Measurements from ENCODE around the gene ZNF780A.

Gene ZNF780A

DNA sequence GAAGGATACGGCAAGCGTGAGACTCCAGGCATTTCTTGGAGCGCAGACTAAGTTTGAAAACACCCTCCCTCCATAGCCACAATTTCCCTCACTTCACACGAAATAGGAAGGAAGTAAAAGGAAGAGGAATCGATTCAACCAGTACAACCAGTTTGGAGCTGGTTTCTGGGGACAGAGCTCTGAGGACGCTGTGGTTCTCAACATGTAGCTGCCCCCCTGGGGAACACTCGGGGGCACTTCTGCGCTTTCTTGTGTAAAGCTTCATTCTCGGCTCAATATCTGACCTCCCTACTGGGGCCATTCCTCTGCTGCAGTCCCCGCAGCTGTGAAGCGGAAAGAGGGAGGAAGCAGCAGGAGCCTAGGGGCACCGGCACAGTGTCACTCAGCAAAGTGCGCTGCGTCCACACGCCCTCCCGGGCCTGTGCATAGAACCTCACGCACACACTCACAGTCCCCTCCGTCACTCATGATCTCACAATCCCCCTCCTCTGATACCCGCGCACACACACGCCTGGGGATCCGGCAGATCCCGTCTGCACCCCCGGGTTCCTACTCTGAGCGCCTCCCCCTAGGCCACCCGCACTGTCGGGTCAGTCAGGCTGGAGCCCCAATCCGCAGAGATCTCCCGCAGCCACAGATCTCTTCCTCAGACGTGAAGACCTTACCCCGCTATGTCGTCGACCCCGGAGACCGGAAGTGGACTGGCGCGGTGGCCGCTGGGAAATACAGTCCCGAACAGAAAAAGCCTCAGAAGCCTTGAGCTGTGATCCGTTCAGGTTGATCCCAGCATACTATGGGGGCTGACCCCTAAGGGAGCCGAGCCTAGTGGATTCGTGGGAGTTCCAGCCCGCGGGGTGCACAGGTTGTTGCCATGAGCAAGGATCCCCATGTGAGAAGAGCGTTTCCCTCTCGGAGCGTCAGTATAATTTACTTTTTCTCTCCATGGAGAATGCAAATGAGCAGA, at the start of gene ZNF780A (continued):
- TF ChIP-seq, protein P1, sequence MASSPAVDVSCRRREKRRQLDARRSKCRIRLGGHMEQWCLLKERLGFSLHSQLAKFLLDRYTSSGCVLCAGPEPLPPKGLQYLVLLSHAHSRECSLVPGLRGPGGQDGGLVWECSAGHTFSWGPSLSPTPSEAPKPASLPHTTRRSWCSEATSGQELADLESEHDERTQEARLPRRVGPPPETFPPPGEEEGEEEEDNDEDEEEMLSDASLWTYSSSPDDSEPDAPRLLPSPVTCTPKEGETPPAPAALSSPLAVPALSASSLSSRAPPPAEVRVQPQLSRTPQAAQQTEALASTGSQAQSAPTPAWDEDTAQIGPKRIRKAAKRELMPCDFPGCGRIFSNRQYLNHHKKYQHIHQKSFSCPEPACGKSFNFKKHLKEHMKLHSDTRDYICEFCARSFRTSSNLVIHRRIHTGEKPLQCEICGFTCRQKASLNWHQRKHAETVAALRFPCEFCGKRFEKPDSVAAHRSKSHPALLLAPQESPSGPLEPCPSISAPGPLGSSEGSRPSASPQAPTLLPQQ (tag by site-specific recombination; IDR thresholded peaks at IDR 0.05), result peak; percentile 92
- TF ChIP-seq ZNF24 (tag by site-specific recombination; IDR thresholded peaks at IDR 0.05) (peak; percentile 97), ZNF561 (tag by site-specific recombination; IDR thresholded peaks at IDR 0.05; ENCODE audit: borderline replicate concordance) (peak; percentile 61; the same call in 1 of the 2 replicates), ZNF514 (tag by site-specific recombination; IDR thresholded peaks at IDR 0.05) (no peak), ZXDB (tag by site-specific recombination; IDR thresholded peaks at IDR 0.05) (peak; percentile 98), SP3 (tag by site-specific recombination; IDR thresholded peaks at IDR 0.05) (peak; percentile 51), ZNF157 (tag by site-specific recombination; IDR thresholded peaks at IDR 0.05) (peak; percentile 45; the same call in 1 of the 2 replicates), ZSCAN16 (tag by site-specific recombination; IDR thresholded peaks at IDR 0.05) (peak; percentile 83; the same call in 1 of the 2 replicates), SETDB1 (IDR thresholded peaks at IDR 0.05; ENCODE audit: insufficient read length, low read length) (no peak), REPIN1 (tag by site-specific recombination; IDR thresholded peaks at IDR 0.05; ENCODE audit: low read depth) (peak; percentile 83; the same call in 1 of the 2 replicates), ZNF521 (tag by site-specific recombination; IDR thresholded peaks at IDR 0.05) (no peak), ZSCAN30 (tag by site-specific recombination; IDR thresholded peaks at IDR 0.05) (peak; percentile 14; the same call in 1 of the 2 replicates), ZBTB26 (tag by site-specific recombination; optimal IDR thresholded peaks at IDR 0.05) (peak; percentile 85), ZNF362 (tag by site-specific recombination; IDR thresholded peaks at IDR 0.05) (peak; percentile 84; the same call in 1 of the 2 replicates), PRDM6 (tag by site-specific recombination; IDR thresholded peaks at IDR 0.05) (no peak; the same call in 1 of the 2 replicates), ZNF311 (tag by site-specific recombination; IDR thresholded peaks at IDR 0.05; ENCODE audit: borderline replicate concordance) (no peak), ATF2 (tag by site-specific recombination; IDR thresholded peaks at IDR 0.05; ENCODE audit: low read depth) (peak; percentile 68; the same call in 1 of the 2 replicates), ZBTB48 (tag by site-specific recombination; IDR thresholded peaks at IDR 0.05) (peak; percentile 97), ZNF280C (tag by site-specific recombination; IDR thresholded peaks at IDR 0.05) (no peak), SALL2 (tag by site-specific recombination; IDR thresholded peaks at IDR 0.05; ENCODE audit: borderline replicate concordance) (no peak), ZNF544 (tag by site-specific recombination; IDR thresholded peaks at IDR 0.05) (no peak), ZNF621 (tag by site-specific recombination; IDR thresholded peaks at IDR 0.05) (no peak)
- TF ChIP-seq, protein P2, sequence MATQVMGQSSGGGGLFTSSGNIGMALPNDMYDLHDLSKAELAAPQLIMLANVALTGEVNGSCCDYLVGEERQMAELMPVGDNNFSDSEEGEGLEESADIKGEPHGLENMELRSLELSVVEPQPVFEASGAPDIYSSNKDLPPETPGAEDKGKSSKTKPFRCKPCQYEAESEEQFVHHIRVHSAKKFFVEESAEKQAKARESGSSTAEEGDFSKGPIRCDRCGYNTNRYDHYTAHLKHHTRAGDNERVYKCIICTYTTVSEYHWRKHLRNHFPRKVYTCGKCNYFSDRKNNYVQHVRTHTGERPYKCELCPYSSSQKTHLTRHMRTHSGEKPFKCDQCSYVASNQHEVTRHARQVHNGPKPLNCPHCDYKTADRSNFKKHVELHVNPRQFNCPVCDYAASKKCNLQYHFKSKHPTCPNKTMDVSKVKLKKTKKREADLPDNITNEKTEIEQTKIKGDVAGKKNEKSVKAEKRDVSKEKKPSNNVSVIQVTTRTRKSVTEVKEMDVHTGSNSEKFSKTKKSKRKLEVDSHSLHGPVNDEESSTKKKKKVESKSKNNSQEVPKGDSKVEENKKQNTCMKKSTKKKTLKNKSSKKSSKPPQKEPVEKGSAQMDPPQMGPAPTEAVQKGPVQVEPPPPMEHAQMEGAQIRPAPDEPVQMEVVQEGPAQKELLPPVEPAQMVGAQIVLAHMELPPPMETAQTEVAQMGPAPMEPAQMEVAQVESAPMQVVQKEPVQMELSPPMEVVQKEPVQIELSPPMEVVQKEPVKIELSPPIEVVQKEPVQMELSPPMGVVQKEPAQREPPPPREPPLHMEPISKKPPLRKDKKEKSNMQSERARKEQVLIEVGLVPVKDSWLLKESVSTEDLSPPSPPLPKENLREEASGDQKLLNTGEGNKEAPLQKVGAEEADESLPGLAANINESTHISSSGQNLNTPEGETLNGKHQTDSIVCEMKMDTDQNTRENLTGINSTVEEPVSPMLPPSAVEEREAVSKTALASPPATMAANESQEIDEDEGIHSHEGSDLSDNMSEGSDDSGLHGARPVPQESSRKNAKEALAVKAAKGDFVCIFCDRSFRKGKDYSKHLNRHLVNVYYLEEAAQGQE (tag by site-specific recombination; IDR thresholded peaks at IDR 0.05), result peak; percentile 51; the same call in 1 of the 2 replicates

Data from HEK293 (cell line).